H1 (cell line): ENCODE data around the gene GUCA1A. TPM values are rescaled to one million over a fixed set of nuclear protein-coding genes. Genes with fewer than 3 reads are reported as not detected.
"Not testable (repeated sequence)": the region's sequence is repeated elsewhere in the genome, so short reads cannot be mapped to it uniquely, and the experiment has no call there.

Experiments used
- CTCF ChIA-PET: fragments of 300-600 bp; sonication (Branson Sonifier 250); formaldehyde crosslinking; loops from one replicate; lab custom pipeline; 2021; ENCODE audit not compliant: partially characterized antibody; lab: Charles Lee
- POLR2A ChIA-PET: fragments of 300-600 bp; sonication (Branson Sonifier 250); formaldehyde crosslinking; loops from one replicate; lab custom pipeline; 2021; ENCODE audit warnings: inconsistent platforms; ENCODE audit not compliant: partially characterized antibody; lab: Charles Lee
- DNase-seq, 2 experiments: peaks; one replicate each; pipeline versions ENCODE4 v3.0.0 to v3.0.0-alpha.2; 2010 to 2022; ENCODE audit warnings: low spot score in 2 of 2, low read depth in 1 of 2, mixed read lengths in 1 of 2
- FAIRE-seq: peaks from 2 replicates; lab custom pipeline; 2011; peaks lifted over from hg19 to GRCh38; lab: Jason Lieb, UNC
- H2AFZ ChIP-seq: 2 replicates; pipeline ENCODE4 v1.8.1; 2012; ENCODE audit warnings: low read length, inconsistent platforms
- H2AK5ac ChIP-seq: 2 replicates; pipeline ENCODE4 v1.6.1; 2013; ENCODE audit warnings: low read depth, low read length
- H2BK120ac ChIP-seq: replicated peaks from 2 replicates; pipeline ENCODE3; 2013; ENCODE audit warnings: low read depth, low read length, inconsistent platforms
- H2BK12ac ChIP-seq: 2 replicates; pipeline ENCODE4 v1.6.1; 2013; ENCODE audit warnings: low read depth, low read length
- H2BK15ac ChIP-seq: 2 replicates; pipeline ENCODE4 v1.6.1; 2013; ENCODE audit warnings: low read length
- H2BK20ac ChIP-seq: 2 replicates; pipeline ENCODE4 v1.6.1; 2013; ENCODE audit warnings: low read length
- H2BK5ac ChIP-seq: 2 replicates; pipeline ENCODE4 v1.6.1; 2013; ENCODE audit warnings: low read depth, low read length
- H3K14ac ChIP-seq: 2 replicates; pipeline ENCODE4 v1.6.1; 2013; ENCODE audit warnings: inconsistent platforms; ENCODE audit not compliant: insufficient read length
- H3K18ac ChIP-seq: 2 replicates; pipeline ENCODE4 v1.6.1; 2013; ENCODE audit warnings: low read length; ENCODE audit errors: extremely low read depth
- H3K23ac ChIP-seq: 2 replicates; pipeline ENCODE4 v1.6.1; 2013; ENCODE audit warnings: inconsistent platforms; ENCODE audit not compliant: insufficient read length
- H3K23me2 ChIP-seq: 2 replicates; pipeline ENCODE4 v1.6.1; 2013; ENCODE audit warnings: low read depth, low read length
- H3K27ac ChIP-seq: 2 replicates; pipeline ENCODE4 v1.6.1; 2011; ENCODE audit warnings: low read depth, low read length, inconsistent platforms
- H3K27me3 ChIP-seq, 4 experiments: replicated peaks in 1 of 4; 1 replicate in 1 of 4; 2 replicates in 3 of 4; pipeline versions ENCODE4 v1.6.1 to v1.8.1; 2011 to 2013; ENCODE audit warnings: low read length in 3 of 4, mild to moderate bottlenecking in 3 of 4, inconsistent platforms in 2 of 4, mixed read lengths in 2 of 4, moderate library complexity in 1 of 4; ENCODE audit not compliant: control insufficient read depth in 3 of 4, insufficient read depth in 3 of 4; ENCODE audit errors: extremely low read depth in 1 of 4
- H3K36me3 ChIP-seq, 4 experiments: 2 replicates each; pipeline versions ENCODE4 v1.6.1 to v1.8.1; 2011 to 2013; ENCODE audit warnings: mild to moderate bottlenecking in 4 of 4, low read length in 3 of 4, moderate library complexity in 2 of 4, control low read depth in 1 of 4, inconsistent platforms in 1 of 4; ENCODE audit not compliant: insufficient read depth in 4 of 4, control insufficient read depth in 2 of 4
- H3K4ac ChIP-seq: replicated peaks from 2 replicates; pipeline ENCODE3; 2013; ENCODE audit warnings: low read length, low read depth, mixed read lengths, inconsistent platforms; ENCODE audit not compliant: insufficient read length
- H3K4me1 ChIP-seq, 4 experiments: replicated peaks in 1 of 4; 1 replicate in 1 of 4; 2 replicates in 3 of 4; pipeline versions ENCODE4 v1.6.1 to v1.8.1; 2011 to 2013; ENCODE audit warnings: low read length in 3 of 4, inconsistent platforms in 2 of 4, mixed read lengths in 1 of 4; ENCODE audit not compliant: insufficient read depth in 4 of 4, control insufficient read depth in 3 of 4
- H3K4me2 ChIP-seq, 2 experiments: 2 replicates each; pipeline versions ENCODE4 v1.6.1 to v1.8.1; 2011 to 2013; ENCODE audit warnings: low read depth in 2 of 2, low read length in 2 of 2, control low read depth in 1 of 2, inconsistent platforms in 1 of 2, mild to moderate bottlenecking in 1 of 2; ENCODE audit not compliant: insufficient read depth in 1 of 2
- H3K4me3 ChIP-seq, 4 experiments: fragments of 200-600, 300-600 bp in 1 of 4; sonication (generic), shearing (Covaris generic), sonication (Bioruptor Twin) in 1 of 4; 2 replicates each; pipeline versions ENCODE4 v1.5.1 to v1.8.1; 2011 to 2016; ENCODE audit warnings: low read length in 4 of 4, low read depth in 3 of 4, control low read depth in 2 of 4, inconsistent platforms in 2 of 4, mild to moderate bottlenecking in 2 of 4, mixed read lengths in 1 of 4, moderate library complexity in 1 of 4; ENCODE audit not compliant: insufficient read depth in 2 of 4; ENCODE audit errors: extremely low read depth in 1 of 4
- H3K56ac ChIP-seq: replicated peaks from 2 replicates; pipeline ENCODE3; 2013; ENCODE audit warnings: low read depth, mild to moderate bottlenecking, mixed read lengths, low read length, inconsistent platforms; ENCODE audit not compliant: insufficient read length
- H3K79me1 ChIP-seq: 2 replicates; pipeline ENCODE4 v1.6.1; 2013; ENCODE audit warnings: low read depth, low read length, control low read depth
- H3K79me2 ChIP-seq, 2 experiments: 2 replicates each; pipeline versions ENCODE4 v1.6.1 to v1.8.1; 2012 to 2013; ENCODE audit warnings: low read length in 2 of 2, mild to moderate bottlenecking in 2 of 2, inconsistent platforms in 1 of 2; ENCODE audit not compliant: insufficient read depth in 2 of 2, control insufficient read depth in 1 of 2
- H3K9ac ChIP-seq, 4 experiments: replicated peaks in 1 of 4; 1 replicate in 1 of 4; 2 replicates in 3 of 4; pipeline versions ENCODE4 v1.6.1 to v1.8.1; 2011 to 2013; ENCODE audit warnings: low read depth in 3 of 4, low read length in 3 of 4, control low read depth in 2 of 4, mild to moderate bottlenecking in 2 of 4, moderate library complexity in 2 of 4, inconsistent platforms in 1 of 4; ENCODE audit errors: extremely low read depth in 1 of 4
- H3K9me3 ChIP-seq, 2 experiments: 2 replicates each; pipeline versions ENCODE4 v1.6.1 to v1.8.1; 2012 to 2013; ENCODE audit warnings: mild to moderate bottlenecking in 2 of 2, moderate library complexity in 2 of 2, control low read depth in 1 of 2, inconsistent platforms in 1 of 2, low read depth in 1 of 2, low read length in 1 of 2, mixed read lengths in 1 of 2; ENCODE audit not compliant: insufficient read depth in 2 of 2
- H4K20me1 ChIP-seq, 2 experiments: replicated peaks in 1 of 2; 2 replicates each; pipeline versions ENCODE3 to v1.8.1; 2011 to 2013; ENCODE audit warnings: inconsistent platforms in 2 of 2, low read length in 2 of 2, mild to moderate bottlenecking in 1 of 2; ENCODE audit not compliant: insufficient read depth in 2 of 2, control insufficient read depth in 1 of 2
- H4K5ac ChIP-seq: 2 replicates; pipeline ENCODE4 v1.6.1; 2013; ENCODE audit warnings: low read length, low read depth, mixed read lengths, inconsistent platforms; ENCODE audit not compliant: insufficient read length
- H4K8ac ChIP-seq: 2 replicates; pipeline ENCODE4 v1.8.0; 2013; ENCODE audit warnings: mild to moderate bottlenecking, moderate library complexity, low read length, inconsistent platforms; ENCODE audit not compliant: insufficient read depth; ENCODE audit errors: extremely low read depth
- H4K91ac ChIP-seq: replicated peaks from 2 replicates; pipeline ENCODE3; 2013; ENCODE audit warnings: low read length, mixed read lengths, inconsistent platforms; ENCODE audit not compliant: insufficient read length
- WGBS, 2 experiments: shearing (Covaris generic) in 1 of 2; methylation state at CpG; one replicate each; pipeline versions ENCODE4 v1.1.6 to v1.1.7; 2013 to 2015; ENCODE audit warnings: low lambda C conversion rate in 2 of 2, mixed read lengths in 2 of 2, inconsistent platforms in 1 of 2, low coverage in 1 of 2, missing lambda C conversion rate in 1 of 2; ENCODE audit not compliant: insufficient replicate concordance in 2 of 2, insufficient coverage in 1 of 2, insufficient read length in 1 of 2; ENCODE audit errors: extremely low coverage in 1 of 2, missing lambda C conversion rate in 1 of 2; 5-methylcytosine and 5-hydroxymethylcytosine counted together
- polyA plus RNA-seq, 7 experiments: library from polyadenylated mRNA; depleted of rRNA in 3 of 7; stranded (reverse) in 5 of 7; unstranded in 2 of 7; fragments of >200 nt in 5 of 7; fragments of 200-250 nt in 2 of 7; gene quantifications; 1 replicate in 5 of 7; 2 replicates in 1 of 7; 4 replicates in 1 of 7; pipeline versions ENCODE4 v1.2.1 to v1.2.3, GENCODE V29; 2011 to 2013; ENCODE audit warnings: missing spikeins in 2 of 7, mixed read lengths in 2 of 7
- total RNA-seq: library from RNA; stranded (reverse); fragmentation: NEBNext Ultra II Directional; extraction: Animal tissue kit (Norgen Biotek cat#: 25700); gene quantifications from 2 replicates; pipeline ENCODE4 v1.2.1, GENCODE V29; 2021

Gene GUCA1A
- total and polyA plus RNA-seq, 2 of the 8 experiments (the other 6 are each of a cell fraction or from before 2014, with no cell fraction given): 4.6 to 24.6 TPM

GRCh38 chr6:42207559-42207958, 34.4 kb downstream of the GUCA1A start:
- H2AK5ac ChIP-seq, H3K4me1 ChIP-seq, H3K4me3 ChIP-seq, H4K20me1 ChIP-seq, POLR2A ChIA-PET, H3K79me1 ChIP-seq, H4K5ac ChIP-seq, H3K4me2 ChIP-seq, H2BK120ac ChIP-seq, CTCF ChIA-PET, FAIRE-seq, H3K23me2 ChIP-seq, H3K23ac ChIP-seq, H3K56ac ChIP-seq, H3K9ac ChIP-seq, H2AFZ ChIP-seq, H3K18ac ChIP-seq, H4K91ac ChIP-seq, DNase-seq, H3K27ac ChIP-seq, H2BK20ac ChIP-seq, H2BK12ac ChIP-seq, H3K79me2 ChIP-seq, H3K14ac ChIP-seq, H3K9me3 ChIP-seq, H3K27me3 ChIP-seq, H3K4ac ChIP-seq, H2BK15ac ChIP-seq, H2BK5ac ChIP-seq, H4K8ac ChIP-seq: not testable (repeated sequence)
- peaks cover 13 to 50% (median 34%) of the 10 kb centered on the region in 4 experiments; a peak in 7 of 8 replicates for H3K36me3 ChIP-seq
- WGBS, 2 experiments: 95% methylated on average over 2 of the region's 2 CpGs; no CpG with 5 or more reads in 1 of the 2 experiments
